ENCODE measurements around the gene FLAD1. TPM values are rescaled to one million over a fixed set of nuclear protein-coding genes. Genes with fewer than 3 reads are reported as not detected.

The FLAD1 gene
- total RNA-seq, 2 donors from 2014 or later = 18.3 to 21.6 TPM

DNA sequence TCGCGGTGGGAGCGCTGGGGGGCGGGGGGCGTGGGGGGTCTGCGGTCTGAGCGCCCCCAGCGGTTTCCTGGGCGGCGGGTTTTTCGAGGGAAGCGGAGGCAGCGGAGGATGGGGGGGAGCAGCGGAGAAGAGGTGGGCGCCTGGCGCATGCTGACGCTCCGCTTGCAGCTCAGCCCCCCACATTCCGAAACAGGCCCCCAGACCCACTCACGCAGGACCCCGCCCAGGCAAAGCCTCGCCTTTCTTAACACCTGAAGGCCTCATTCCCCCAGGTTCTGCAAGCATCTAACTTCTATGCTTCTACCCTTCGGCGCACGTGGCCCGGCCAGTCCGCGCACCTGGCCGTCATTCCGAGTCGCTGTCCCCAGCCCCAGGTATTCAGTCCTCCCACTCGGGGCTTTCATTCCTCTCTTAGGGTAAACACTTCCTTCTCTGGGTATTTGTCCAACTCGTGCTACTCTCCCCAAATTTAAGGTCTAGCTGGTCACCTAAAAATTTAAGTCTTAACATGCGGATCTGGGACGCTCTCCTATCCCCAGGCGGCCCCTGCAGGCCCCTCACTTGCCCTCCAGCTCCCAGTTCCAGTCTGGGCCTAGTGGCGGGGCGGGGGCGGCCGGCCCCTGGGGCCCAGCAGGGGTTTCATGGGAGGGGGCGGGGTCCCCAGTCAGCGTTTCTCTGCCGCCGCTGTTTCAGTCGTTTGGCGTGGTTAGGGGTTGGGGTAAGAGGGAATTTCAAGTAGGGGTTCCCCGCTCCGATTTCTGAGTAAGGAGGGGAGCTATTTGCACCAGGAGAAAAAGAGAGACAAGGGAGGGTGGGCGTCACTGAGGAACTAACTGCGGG, 16.6 kb downstream of the FLAD1 start:
- DNase-seq (ENCODE audit: low spot score) = peak; percentile 80
- intact Hi-C loops (cut with DNase I) = no loop called here

DNA sequence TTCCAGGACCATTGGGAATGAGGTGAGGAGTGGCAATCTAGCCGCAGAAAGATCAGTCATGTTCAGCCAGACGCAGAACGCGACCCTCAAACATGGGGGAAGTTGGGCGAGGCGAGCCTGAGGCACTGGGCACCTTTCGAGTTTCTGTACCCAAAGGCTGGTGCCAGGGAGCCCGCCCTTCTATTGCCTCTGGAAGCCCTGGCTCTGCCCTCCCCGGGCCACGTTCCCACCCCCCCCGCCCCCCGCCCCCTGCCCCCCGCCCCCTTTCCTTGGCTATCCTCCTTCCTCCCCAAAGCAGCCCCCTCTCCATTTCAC, 17.2 kb downstream of the FLAD1 start:
- intact Hi-C loops (cut with DNase I) = no loop called here
- peak; percentile 81 for DNase-seq (ENCODE audit: low spot score)

DNA sequence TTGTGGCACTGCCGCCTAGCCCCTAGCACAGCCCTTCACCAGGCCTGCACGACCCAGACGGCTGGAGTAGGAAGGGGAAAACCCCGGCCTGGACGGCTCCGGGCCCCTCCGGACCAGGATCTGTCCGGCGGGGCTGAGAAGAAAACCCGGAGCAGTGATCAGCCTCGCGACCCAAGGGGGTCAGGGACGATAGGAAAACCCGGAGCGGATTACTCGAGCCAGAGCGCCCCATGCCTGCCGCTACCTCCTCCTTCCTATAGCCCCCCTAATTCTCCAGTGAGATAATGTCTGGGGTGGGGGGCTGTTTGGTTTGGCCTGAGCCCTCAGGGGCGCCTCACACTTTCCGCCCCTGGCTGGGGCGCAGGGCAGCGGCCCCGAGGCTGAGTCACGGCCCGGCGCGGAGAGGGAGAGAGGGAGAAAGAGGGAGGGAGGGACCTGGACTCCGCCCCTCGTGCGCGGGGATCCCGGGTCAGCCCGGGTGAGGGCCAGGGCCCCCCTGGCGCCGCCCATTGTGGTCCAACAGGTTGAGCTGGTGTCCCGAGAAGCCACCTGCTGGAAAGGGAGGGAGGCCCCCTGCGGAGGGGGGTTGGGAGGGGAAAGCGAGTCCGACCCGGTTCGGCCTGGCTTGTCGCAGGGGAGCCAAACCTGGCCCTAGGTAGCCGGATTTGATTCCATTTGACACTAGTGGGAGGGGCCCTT, 17.7 kb downstream of the FLAD1 start:
- intact Hi-C loops (cut with DNase I) = no loop called here
- peak; percentile 95 for DNase-seq (ENCODE audit: low spot score)

DNA sequence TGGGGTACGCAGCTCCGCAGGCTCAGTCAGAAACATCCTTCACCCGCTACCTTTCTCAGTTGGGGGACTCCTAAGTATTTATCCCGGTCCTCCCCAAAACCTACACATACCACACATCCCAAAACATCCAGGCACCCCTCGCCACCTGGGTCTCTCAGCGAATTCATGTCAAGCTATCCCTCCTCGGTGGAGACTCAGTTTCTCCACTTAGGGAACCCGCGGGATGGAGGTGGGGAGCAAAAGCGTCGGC, 18.2 kb downstream of the FLAD1 start:
- DNase-seq (ENCODE audit: low spot score) = no peak
- intact Hi-C loops (cut with DNase I) = no loop called here

DNA sequence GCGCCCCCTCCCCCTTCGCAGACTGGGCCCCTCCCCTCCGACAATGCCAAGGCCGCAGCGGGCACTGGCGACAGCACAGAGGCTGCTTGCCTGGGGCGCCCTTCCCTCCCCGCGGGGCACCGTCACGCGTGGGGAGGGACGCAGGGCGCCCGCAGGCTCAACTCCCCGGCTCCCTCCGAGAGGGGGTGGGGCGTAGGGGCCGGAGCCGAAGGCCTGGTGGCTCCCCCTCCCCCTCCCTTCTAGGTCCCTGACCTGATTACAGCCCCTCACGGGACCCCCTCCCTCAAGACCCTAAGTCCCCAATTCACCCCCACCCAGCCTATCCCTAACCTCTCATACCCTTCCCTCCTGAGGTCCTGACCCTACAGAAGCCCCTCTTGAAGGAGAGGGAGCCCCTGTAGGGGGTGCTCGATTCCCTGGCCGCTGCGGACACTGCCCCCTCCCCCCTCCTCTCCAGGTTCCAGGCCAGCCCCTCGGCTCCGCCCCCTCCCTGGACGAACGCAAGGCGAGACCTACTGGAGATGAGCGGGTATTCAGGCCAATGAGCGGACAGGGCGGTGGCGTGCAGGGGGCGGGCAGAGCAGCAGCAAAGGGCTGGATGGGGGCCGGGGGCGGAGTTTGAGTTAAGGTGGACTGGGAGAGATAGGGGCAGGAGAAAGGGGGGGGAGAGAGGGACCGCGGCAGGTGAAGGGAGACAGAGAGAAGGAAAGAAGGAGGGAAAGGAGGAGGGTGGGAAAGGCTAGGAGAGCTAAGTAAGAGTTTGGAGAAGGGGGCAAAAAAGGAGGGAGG, 18.7 kb downstream of the FLAD1 start:
- intact Hi-C loops (cut with DNase I) = loop anchor here (1.0 to 2.0 kb wide), 2 partner anchors 48 to 49 kb away; partner anchors contain the start of gene ADAM15 (in 1 of the 2)
- peak; percentile 100 for DNase-seq (ENCODE audit: low spot score)

DNA sequence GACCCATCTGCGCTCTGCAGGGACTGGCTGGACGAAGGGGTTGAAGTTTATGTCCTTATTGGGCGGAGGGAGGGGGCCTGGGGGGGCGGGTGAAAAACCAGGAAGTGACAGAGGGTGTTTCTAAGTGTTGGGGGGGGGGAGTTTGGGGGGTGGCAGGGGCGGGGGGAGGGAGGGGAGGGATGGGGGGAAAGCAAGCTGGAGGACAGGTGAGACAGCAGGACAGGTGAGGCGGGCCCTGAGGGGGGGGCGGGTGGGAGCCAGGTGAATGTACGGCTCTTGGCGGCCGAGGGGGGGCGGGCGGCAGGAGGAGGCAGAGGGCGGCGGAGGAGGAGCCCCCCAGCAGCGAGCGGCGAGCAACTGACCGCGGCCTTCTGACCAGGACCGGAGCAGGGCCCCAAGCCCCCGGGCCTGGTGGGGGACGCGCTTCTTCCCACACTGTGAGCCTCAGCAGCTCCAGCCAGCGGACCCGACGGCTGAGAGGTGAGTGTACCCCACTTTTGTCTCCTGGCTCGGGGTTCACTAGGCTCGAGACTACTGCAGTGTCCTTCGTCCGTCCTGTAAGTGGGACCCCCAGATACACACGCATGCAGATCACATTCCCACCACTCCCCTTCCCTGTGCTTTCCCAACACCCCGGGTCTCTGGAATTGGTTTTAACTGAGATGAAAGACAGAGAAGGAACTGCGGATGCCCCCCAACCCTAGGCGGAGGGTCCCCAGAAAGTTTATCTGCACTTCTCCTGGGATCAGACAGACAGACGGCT, 19.5 kb downstream of the FLAD1 start, which contains the start of gene ZBTB7B:
TSS of gene ZBTB7B (plus strand) at position 339 of the 763 bp plus-strand sequence. CDS start 11,859 bp downstream, outside the sequence.
- no peak for DNase-seq (ENCODE audit: low spot score)
- intact Hi-C loops (cut with DNase I) = loop anchor here (1.0 to 2.0 kb wide), 2 partner anchors 48 kb away; partner anchors contain the start of gene ADAM15 (in 1 of the 2)

DNA sequence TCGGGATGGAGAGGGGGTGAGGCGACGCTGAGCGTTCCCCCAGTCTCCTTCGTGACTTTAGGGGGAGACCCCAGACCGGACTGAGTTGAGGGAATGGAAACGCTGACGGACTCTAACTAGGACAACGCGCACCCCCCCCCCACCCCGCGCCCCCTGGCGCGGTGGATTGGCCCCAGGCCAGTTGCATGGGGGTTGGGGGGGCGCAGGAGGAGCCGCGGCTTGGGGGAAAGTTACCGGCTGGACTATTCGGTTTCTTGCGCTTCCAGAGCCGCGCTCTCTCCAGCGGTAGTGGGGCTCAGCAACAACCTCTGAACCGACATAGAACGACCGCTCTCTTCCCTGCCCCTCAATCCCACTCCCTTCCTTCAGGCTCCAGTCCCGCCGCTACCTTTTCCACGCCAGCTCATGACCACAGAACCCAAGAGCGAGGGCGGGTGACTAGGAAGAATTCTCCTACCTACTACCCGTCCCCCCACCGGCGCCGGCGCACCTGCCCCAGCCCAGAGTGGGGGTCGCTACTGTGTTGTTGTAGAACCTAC, 20.2 kb downstream of the FLAD1 start:
- intact Hi-C loops (cut with DNase I) = loop anchor here in 1 of 2 donors (2.0 kb wide), 1 partner anchor 48 kb away; the partner anchor contains the start of gene ADAM15
- no peak for DNase-seq (ENCODE audit: low spot score)

DNA sequence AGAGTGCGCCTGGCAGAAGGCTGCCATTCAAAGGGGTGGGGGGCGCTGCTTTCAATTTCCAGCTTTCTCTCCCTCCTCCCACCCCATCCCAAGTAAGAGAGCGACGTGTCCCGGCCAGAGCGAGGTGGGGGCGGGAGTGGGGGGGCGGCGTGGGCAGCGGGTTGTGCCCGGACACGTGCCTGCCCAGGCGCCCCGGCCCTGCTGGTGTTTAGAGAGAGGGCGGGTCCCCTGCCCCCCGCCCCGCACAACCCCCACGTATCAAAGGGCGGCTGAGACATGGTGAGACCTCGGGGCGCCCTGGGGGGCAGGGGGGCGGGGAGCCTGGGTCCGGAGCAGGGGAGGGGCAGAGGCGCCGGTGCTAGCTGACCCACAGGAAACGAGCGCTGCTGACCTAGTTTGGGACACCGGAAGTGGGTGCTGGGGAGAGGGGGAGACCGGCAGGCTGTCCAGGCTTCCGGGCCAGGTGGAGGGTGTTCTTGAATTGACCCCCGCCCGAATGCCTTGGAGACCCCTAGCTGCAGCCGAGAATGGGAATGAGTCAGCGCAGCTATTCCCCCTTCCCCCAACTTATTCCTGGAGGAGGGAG, 20.7 kb downstream of the FLAD1 start:
- intact Hi-C loops (cut with DNase I) = loop anchor here in 1 of 2 donors (2.0 kb wide), 1 partner anchor 47 kb away; the partner anchor contains the start of gene ADAM15
- DNase-seq (ENCODE audit: low spot score) = peak; percentile 90

DNA sequence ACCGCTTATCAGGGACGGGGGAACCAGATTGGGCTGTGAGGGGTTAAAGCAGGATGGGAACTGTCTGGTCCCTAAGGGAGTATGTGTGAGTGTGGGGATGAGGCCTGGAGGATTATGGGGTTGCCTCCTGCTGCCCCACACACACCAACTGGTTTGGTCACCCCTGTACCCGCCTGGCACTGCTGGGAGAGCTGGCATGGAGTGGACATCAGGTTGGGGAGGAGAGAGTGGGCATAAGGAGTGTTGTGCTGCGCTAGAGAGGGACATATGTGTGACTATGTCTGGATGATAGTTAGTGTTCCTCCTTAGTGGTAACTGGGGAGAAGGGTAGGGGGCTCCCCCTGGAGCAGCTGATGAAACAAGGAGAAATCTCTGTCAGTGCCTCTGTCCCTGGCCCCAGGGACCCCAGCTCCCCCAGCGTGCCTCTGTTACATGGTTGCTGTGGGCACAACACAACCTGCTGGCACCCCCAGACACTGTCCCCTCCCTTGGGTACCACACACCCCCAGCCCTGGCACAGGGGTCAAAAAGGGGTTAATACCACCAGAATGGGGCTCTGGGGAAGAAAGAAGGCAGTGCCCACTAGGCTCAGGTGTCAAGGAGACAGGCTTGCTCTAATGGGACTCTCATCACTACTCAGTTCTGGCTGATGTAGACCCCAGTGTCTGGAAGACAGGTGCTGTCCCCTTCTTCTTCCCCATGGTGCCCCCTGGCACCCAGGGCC, 21.4 kb downstream of the FLAD1 start:
- no peak for DNase-seq (ENCODE audit: low spot score)
- intact Hi-C loops (cut with DNase I) = loop anchor here in 1 of 2 donors (5.0 kb wide), 1 partner anchor 42 kb away; the partner anchor contains the start of gene PYGO2

DNA sequence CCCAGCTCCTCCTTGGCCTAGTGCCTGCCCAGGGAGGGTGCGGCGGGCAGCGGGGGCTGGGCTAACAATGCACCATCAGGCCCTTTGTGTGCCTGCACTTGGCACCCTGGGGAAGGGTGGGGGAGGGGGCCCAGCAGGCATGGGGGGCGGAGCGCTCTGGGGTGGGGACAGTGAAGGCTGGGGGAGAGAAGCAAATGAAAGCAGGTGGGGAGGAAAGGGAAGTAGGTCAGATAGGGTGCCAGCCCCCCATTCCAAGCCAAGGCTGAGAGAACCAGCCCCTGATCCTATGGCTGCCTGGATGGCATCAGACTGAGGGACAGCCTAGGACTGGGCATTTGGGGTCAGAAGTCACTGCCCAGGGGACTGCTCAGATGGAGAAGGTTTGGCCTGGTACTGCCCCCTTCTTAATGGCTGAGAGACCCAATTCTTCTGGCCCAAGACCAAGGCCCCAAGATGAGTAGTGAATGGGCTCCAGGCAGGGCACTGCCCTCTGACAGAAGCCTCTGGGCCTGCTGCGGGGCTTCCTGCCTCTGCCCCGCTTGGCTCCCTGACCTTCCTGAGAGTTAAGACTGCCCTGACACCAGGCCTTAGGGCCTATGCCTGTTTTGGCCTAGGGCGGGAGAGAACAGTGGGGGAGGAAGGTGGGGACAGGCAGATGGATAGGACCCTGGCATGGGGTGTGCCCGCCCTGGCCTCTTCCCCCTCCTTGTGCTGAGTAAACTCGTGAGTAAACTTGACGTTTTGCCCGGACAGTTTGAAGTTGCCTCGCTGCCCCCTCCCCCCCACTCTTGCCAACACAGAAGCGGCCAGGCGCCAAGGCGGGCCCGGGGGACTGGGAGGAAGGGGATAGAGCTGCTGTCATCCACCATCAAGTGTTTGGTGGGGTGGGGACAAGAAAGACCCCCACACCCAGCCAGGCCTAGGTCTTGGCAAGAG, 22.2 kb downstream of the FLAD1 start:
- no peak for DNase-seq (ENCODE audit: low spot score)
- intact Hi-C loops (cut with DNase I) = loop anchor here in 1 of 2 donors (5.0 kb wide), 1 partner anchor 43 kb away; the partner anchor contains the start of gene PYGO2

DNA sequence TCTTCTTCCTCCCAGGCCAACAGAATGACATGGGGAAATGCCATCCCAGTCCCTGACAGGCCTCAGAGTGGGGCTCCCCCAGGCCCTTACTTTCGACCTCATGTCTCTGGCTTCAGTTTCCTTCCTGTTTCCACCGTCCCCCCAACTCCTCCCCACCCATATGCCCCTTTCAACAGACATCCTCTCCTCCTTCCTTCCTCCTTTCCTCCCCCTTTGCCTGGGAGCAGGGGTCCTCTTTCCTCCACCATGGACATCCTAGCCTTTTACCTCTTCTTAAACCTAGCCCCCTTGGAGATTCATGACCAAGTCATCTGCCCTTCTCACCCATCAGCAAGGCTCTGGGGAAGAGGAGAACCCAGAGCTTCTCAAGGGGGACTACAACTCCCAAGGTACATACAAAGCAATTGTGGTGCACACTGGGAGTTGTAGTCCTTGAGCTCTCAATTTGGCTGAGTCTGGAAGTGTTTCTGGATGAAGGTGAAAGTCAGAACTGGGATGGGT, 23.5 kb downstream of the FLAD1 start:
- no peak for DNase-seq (ENCODE audit: low spot score)
- intact Hi-C loops (cut with DNase I) = loop anchor here in 1 of 2 donors (5.0 kb wide), 1 partner anchor 44 kb away; the partner anchor contains the start of gene PYGO2

DNA sequence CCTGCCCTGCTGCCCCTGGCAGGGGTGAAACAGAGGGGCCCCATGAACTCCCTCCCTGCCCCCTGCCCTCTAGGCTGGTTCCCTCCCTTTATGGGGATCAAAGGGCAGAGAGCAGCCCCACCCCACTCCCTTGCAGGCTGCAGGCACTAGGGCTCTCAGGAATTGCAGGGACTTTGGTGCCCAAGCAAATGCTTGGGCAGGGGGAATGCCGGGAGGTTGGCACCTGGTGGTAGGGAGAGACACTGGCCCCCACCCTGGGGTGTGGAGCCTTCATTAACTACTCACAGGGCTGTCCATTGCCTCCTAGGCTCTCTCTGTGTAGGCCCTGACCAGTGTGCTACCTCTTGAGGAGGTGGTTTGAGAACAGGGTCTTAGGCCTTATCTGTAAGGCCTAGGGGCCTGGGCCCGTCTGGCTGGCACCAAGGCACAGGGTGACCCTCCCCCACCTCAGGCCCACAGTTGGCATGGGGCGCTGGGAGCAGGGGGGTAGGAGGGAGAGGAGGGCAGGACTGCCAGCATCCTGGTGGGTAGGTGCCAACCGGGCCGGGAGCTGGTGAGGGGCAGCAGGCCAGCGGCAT, 24.2 kb downstream of the FLAD1 start:
- DNase-seq (ENCODE audit: low spot score) = no peak
- intact Hi-C loops (cut with DNase I) = loop anchor here in 1 of 2 donors (5.0 kb wide), 1 partner anchor 45 kb away; the partner anchor contains the start of gene PYGO2

DNA sequence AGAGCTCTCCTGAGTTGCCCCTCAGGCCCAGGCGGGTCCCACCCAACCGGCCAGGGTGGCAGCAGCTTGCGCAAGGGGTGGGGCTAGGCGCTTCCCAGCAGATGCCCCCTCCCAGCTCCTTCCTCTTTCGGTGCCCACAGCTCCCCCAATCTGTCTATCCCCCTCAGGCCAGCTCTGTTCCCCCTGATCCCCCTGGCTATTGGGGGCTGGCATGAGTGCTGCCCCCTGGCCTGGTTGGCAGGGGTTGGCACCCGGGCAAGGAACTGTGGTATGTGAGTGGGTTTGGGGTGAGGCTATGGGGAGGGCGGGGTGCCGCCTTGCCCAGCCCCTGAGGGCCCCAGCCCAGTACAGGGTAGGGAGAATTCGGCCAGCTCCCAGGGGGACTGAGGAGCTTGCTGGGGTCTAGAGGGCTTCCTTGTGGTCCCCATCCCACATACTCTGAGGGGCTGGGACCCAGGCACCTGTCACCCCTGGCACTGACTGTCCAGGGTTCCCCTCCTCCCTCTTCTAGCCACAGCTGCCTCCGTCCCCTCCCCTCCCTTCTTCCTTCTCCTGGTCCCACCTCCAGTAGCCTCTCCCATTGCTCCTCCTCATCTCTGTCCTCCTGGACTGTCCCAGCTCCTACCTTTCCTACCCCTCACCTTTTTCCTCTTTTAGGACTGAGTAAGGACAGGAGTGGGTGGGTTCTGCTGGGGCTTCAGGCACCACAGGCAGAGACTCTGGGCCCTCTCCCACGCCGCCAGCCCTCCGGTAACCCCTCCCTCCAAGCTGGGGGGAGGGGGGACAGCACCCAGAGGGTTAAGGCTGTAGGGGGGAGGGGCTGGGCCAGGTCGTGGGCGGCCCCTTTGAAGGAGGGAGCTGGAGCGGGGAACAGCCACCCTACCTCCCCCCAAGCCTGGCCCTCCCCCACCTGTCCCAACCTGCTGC, 25.1 kb downstream of the FLAD1 start:
- intact Hi-C loops (cut with DNase I) = loop anchor here in 1 of 2 donors (5.0 kb wide), 1 partner anchor 46 kb away; the partner anchor contains the start of gene PYGO2
- DNase-seq (ENCODE audit: low spot score) = no peak

DNA sequence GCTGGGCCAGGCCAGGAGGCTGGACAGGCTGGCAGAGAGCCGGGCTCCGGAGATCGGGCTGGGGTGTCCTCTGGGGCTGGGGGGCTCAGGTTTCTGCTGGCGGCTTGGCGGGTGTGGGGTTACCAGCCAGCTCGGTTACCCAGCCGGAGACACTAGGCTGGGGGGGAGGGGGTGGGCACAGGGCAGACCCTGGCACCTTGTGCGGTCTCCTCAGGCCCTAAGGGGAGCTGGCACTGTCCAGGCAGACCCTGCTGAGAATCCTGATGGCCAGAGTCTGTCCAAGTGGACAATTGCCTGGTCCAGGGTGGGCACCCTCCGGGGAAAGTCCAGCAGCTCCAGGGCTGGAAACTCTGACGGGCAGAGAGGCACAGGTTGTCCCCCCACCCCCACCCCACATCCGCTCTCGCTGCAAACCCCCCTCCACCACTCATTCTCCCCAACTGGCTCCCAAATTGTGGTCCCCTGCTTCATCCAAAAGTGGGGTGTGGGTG, 26.1 kb downstream of the FLAD1 start:
- intact Hi-C loops (cut with DNase I) = loop anchor here in 1 of 2 donors (5.0 kb wide), 1 partner anchor 47 kb away; the partner anchor contains the start of gene PYGO2
- DNase-seq (ENCODE audit: low spot score) = no peak
